TTC549 (cell line): ENCODE measurements around the gene SURF1.

Source experiments
- FAIRE-seq: peaks from 2 replicates; lab custom pipeline; 2012; peaks lifted over from hg19 to GRCh38; lab: Jason Lieb, UNC

Gene SURF1

DNA sequence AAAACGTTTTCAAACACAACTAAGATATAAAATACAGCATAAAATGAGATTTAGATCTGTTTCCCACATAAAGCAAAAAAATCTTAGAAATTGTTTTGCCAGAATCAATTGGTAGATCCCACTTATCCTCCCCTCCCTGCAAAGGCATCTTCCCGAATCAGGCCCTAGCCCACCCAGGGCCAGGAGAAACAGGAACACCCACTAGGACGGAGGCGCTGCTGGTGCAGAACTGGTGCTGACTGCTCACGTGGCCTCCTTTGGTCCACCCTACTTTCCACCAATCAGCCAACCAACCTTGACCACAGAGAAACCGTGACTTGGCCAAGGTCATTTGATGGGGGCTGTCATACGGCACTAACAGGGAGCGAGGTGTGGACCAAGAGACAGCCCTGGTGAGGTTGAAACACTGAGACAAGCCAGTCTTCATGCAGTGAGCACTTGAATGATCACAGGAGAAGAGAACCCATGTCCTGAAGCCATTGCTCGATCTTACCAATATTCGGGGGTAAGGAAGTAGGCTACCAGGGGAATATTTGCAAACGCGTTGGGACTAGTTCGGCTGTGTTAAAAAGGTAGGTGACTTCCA is 5.3 kb upstream of the SURF1 start:
- FAIRE-seq = no peak

DNA sequence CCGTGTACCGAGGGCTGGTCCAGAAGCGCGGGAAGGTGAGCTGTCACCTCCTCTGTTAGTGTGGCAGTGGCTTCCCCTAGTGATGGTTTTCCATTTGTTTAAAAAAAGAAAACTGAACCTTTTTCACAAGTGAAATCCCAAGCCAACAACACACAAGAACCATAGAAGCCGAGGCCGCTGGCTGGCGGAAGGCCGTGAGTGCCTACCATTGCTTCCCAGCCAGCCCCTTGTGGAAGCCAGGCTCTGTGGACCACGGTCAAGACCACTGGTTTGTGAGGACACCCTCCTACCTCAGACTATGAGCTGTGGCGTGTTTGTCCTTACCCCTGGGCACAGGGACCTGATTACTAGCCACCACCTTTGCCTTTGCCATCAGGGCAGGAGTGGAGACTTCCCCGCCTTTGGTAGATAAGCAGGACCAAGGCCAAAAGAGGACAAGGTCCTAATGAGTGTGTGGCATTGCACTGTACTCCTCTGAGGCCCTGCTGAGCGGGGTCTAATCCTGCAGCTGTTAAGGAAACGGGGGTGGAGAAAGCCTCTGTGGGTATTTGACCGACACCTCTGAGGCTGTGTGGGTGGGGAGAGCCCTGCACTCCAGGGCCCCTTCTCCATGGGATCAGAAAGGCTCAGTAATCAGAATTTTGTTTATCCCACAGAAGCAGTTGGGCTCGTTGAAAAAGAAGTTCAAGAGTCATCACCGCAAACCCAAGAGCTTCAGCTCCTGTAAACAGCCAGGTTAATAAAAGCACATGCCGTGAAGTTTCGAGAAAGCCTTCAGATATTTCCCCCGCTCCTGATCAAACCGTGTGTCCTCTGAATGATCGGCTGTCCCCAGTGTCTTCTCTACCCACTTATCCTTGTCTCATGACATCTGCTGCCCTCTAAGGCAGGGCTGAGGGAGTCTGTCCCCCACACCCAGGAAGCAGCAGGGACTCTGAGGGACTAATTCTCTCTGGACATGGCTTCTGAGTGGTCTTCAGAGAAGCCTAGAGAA is 4.4 kb upstream of the SURF1 start:
- no peak for FAIRE-seq

DNA sequence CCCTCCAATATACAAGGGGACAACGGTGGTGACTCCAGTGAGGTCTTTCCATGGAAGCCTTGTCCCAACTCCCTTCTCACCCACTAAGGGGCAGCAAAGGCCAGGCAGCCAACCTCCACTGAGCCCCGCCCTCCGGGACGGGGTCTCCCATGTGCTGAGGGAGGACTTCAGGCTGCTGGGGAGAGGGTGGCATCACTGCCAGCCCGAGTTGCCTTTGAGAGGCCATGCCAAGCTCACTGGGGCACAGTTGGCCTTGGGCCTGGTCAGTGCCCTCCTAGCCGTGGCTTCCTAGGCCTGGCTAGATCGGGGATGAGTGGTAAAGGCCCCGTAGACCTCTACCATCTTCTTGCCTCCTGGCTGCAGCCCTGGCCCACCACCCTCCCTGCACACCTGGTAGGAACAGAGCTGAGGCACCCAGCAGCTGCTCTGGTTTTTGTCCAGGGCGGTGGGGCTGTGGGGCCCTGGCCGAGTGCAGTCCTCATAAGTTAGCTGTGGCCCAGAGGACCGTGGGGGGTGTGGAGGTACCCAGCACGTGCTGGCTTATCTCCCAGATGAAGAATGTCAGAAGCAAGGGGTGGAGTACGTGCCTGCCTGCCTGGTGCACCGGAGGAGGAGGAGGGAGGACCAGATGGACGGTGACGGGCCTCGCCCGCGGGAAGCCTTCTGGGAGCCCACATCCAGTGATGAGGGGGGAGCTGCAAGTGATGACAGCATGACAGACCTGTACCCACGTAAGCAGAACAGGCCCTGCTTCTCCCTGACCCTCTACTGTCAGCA is 3.3 kb upstream of the SURF1 start:
- no peak for FAIRE-seq

DNA sequence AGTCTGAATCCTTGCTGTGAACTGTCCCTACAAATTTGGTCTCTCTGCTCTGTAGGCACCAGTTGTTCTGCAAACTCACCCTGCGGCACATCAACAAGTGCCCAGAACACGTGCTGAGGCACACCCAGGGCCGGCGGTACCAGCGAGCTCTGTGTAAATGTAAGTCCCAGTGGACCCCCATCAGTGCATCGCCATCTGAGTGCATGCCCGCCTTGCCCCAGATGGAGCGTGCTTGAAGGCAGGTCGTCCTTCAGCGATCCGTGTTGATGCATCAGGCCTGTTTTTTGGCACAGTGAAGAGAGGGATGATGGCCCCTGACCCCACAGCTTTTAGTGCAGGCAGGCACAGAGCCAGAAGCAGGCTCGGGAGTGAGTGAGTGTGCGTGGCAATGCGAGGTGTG is 1.4 kb upstream of the SURF1 start:
- FAIRE-seq = no peak

DNA sequence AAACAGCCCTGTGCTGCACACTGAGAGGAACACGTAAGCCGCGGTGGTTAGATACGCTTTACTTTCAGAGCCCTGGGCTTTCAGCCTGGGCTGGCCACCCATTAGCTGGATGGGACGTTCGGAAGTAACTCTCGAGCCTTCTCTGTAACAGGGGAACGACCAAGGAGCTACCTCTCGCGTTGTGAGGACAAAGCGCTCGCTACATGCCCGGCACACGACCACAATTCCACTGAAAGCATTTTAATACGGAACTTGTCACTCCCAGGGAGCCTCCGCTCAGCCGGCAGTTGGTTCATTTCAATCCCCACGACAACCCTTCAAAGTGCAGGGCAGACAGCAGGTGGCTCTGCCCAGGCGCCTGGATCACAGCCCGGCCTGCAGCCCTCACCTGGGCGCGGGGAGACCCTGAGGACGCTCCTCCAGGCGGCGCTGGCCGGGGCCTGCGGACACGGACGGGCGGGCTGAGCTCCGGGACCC is 368 bp downstream of the SURF1 start:
- FAIRE-seq = no peak

DNA sequence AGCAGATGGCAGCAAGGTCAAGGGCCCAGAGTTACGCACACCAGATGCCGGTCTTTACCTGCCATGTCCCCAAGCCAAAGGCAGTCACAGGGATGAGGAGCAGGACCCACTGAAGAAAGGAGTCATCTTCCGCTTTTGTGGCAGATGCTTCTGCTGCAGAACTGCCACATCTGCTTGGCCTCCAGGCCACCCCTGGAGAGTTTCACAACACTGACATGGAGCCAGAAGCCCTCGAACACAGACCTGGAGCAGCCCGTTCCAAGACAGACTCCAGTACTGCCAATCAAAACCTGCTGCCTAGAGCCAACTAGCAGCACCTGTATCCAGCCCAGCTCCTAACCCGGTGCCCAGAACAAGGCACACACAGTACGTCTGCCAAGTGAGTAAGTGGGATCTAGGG is 1.5 kb downstream of the SURF1 start:
- no peak for FAIRE-seq

DNA sequence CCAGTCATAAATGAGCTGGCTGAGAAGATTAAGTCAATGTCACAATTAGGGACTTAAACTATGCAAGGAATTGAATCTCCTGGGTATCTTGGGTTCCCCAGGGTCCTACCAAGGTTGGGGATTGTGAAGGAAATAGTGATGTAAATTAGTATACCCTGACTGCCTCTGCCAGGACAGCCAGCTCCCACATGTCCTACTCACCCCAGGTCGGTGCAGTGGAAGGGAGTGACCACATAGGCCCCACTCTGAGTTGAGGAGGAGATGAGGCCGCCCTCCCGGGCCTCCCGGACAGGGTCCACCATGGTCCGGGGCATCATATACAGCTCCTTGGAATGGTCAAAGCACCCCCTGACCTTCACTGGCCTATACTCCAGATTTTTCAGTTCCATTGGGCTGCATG is 2.7 kb downstream of the SURF1 start:
- FAIRE-seq = no peak

DNA sequence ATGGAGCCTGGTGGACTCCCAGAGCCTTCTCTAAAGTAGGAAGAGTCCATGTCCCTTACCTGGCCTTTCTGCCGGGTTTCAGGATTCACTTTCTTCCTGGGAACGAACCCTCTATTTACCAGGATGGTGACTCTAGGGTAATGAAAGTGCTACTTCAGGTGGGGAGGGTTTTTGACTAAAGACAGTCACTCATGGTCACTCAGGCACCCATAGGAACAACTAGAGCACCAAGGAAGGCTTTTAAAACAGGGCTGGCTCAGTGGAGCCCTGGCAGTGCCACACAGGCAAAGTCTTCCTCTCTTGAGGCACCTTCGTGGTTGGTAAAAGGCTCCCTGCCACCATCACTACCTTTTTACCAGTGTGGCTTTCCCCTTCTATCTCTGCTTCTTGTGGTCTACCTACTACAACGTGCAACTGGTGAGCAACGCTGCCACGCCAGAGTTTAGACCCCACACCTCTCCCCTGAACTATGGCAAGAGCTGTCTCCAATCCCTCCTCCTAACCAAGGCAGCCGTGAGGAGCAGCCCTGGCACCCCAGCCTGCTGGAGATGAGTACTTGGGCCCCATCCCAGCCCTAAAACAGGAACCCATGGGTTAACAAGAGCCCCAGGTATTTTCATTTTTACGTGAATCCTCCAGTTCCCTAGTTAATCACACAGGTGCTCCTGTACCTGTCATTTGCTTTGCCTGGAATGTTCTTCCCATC is 3.5 kb downstream of the SURF1 start:
- no peak for FAIRE-seq

DNA sequence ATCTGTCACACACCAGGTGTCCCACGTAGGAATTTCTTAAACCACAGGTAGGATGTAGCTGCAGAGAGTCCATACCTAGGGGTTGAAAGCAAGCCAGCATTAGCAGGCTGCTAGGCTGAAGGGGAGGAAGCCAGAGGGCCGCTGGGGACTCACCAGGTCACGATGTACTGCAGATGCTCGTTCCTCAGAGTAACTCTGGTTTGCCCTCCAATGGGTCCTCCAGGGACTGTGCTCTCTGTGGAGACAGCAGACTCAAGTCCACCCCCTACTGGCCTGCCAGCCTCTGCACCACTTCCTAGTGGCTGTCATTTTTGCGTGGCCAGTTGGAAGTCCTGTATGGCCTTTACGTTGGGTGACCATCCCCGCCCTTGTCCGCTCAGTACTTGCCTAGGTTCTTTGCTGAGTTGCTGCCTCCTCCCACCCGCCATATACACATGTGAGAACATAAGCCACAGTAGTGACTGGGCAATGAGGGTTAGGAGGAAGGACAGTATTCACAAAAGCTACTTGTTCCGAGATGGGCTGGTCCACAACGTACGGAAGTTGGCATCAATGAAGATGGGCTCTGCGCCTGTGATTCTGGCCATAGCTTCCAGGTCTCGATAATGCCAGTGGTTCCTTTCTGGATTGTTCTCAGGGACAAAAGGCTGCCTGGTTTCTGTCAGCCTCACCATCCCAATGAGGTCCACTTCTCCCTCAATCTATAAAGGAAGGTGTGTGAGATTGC is 4.2 kb downstream of the SURF1 start:
- peak; percentile 39 for FAIRE-seq

DNA sequence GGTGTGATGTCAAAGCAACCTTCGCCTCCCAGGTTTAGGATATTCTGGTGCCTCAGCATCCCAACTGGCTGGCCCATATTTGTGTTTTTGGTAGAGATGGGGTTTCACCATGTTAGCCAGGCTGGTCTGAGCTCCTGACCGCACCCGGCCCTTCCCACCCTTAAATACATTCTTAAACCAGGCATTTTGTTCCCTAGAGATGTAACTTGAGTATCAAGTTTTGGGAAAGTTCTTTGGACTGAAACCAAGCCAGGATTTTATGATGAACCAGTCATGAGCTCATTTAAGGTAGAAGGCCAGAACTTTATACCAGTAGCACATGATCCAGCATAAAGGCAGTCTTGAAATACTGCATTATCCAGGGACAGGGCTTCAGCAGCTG is 4.8 kb downstream of the SURF1 start:
- FAIRE-seq = no peak

DNA sequence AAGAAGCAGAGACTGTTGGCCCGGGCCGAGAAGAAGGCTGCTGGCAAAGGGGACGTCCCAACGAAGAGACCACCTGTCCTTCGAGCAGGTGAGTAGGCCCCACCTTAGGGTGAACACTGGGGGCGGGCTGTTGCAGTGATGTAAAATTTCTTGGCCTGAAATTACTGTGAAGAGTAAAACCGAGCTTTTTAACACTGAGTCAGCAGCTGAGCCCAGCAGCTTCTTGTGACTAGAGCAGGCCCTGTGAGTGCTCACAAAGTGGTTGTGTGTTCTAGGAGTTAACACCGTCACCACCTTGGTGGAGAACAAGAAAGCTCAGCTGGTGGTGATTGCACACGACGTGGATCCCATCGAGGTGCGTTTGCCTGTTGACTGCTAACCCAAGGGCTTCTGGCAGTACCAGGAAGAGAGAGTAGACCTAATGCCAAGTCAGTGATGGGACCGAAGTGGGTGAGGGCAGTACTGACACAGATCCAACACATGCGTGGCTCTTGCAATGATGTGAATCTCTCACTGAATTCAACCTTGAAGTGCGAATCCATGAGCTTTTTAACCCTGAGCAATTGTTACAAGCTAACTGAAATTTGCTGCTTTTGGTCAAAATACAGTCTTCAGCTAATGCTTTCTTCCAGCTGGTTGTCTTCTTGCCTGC is 6.2 kb downstream of the SURF1 start:
- no peak for FAIRE-seq

DNA sequence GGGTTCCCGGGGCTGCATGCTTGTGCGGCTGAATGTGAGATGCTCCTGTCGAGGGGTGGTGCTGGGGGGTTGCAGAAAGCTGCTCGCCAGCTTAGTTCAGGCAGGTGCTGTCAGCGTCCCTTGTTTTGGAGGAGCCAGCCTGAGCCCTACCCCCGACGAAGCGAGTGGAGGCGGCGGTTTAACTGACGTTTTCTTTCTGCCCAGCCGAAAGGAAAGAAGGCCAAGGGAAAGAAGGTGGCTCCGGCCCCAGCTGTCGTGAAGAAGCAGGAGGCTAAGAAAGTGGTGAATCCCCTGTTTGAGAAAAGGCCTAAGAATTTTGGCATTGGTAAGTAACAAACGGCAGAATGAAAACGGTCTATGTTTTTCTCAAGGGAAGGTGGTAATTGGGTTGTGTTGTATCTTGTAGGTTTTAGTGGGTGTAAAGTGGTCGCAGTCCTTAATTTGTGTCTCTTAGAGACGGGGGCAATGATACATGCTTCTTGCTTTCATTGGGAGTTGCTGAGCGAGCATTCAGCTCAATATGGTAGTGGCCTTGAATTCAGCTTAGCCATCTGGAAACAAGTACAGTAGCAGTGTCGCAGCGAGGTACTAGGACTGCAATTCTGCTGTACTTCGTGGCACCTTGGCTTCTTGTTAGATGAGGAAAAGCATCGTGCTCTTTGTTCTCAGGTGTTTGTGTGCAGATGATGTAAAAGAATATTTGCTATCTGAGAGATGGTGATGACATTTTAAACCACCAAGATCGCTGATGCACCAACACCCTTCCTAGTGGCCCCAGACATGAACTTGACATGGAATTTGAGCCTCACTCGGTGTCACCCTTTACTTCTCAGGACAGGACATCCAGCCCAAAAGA is 7.3 kb downstream of the SURF1 start:
- FAIRE-seq = no peak

DNA sequence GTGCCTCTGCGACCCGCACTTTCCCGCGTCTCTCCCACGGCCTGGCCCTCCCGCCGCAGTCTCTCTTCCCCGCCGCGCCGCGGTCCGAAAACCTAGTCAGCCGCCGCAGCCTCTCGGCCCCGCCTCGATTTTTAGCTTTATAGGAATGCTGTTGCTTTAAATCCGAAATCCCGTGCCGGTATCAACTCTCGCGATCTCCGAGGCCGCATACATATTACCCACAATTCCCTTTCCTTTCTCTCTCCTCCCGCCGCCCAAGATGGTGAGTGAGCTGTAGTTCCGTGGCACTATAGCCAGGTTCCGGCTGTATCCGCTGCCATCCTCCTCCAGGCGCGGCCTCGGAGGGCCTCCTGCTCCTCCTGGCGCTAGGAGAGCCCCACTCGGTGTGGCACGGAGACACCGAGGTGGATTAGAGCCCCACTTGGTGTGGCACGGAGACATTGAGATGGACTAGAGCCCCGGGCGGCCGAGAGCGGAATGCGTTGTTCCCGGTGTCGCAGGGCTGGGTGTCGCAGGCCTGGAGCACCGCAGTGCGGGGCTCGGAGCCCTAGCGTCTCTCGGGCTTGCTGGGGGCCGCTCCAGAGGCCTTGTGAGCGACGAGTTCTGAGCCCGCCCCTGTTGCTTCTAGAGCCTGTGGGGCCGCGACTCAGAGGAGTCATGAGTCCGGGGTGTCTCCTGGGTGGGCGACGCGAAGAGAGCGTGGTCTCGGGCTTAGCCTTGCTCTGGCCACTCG is 8.1 kb downstream of the SURF1 start, which contains the start of the genes MED22 and RPL7A:
Gene MED22 (minus strand): TSS at position 147 of the 733 bp plus-strand sequence. CDS start 1,469 bp downstream, outside the sequence.
Gene RPL7A (plus strand): TSS at position 234 of the 733 bp plus-strand sequence. CDS start 26 bp downstream, at position 260.
- no peak for FAIRE-seq

DNA sequence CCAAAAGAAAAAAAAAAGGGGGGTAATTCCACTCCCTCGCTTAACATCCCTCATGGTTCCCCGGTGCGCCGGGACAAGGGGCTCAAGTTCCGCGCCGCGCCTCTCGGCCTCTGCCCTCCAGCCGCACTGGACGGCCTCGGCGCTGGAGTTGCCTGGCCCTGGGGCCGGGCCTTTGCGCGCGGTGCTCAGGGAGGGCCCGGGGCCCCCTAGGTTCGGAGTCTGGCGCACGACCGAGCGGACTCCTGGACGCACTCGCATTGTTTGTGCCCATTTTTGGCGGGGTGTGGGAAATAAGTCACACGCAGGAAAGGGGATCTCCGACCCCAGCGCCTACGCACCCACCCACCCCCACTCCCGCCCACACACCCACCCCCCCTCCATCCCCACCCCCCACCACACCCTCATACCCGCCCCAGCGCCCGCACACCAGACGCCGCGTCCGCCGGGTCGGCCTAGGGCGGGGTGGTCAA is 8.7 kb downstream of the SURF1 start:
- no peak for FAIRE-seq

DNA sequence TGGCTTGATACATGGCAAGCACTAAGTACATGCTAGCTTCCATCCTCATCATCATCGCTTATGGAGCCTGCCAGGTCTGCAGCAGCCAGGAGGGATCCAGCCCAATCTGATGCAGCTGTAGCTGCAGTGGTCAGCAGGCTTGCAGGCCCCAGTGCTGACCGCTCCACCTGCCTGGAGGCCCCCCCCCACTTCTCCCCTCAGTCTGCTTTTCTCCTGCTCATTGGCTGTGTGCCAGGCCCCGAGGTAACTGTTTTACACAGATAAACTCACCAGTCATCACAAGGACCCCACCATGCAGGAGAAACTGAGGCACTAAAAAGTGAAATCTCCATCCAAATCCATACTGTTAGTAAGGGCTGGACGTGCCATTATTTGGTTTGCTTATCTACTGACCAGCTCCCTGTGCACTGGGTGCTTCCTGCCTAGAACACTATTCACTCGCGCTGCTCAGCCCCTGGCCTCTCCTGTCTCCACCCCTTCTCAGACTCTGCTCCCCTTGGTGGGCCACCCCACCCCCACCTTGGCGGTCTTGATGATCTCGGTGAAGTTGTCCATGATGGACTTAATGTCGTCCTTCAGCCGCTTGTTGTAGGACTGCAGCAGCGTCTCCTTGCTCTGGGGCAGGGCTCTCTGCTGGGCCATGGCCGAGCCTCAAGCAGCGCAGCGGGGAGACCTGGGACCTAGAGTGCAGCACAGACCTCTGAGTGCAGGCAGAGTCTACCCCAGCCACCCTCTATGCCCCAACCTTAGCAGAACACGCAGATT is 10.1 kb downstream of the SURF1 start:
- FAIRE-seq = no peak

DNA sequence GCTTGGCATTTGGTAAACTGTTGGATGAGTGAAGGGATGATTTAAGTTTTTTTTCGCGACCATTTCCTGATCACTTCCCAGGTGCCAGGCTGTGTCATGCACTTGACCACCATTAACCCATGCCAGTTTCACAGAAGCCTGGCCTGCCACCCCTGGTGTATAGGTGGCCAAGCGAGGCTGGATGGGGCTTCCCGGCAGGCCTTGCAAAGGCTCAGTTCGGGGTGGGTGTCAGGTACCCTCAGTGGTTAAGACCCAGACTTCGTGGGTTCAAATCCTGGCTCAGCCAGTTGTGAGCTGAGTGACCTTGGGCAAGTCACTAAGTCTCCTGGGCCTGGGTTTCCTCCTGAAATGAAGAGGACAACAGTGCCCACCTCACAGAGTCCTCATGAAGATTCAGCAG is 10.7 kb downstream of the SURF1 start:
- FAIRE-seq = no peak

DNA sequence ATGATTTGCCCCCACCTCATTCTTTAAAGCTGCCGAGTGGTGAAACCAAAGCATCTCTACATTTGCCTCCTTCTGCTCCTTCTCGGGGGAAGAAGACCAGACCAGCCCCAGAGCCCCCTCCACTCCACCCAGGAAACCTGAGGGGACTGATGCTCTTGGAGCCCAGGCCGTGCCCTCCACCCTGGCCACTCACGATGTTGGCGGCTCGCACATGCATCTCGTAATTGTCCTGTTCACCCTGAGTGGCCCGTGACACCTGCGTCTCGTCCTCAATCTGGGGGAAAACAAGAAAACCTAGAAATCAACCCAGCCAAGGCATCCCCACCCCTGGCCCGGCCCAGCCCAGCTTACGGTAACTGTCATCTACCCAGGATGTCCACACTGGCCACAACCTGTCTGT is 11.3 kb downstream of the SURF1 start:
- FAIRE-seq = no peak

DNA sequence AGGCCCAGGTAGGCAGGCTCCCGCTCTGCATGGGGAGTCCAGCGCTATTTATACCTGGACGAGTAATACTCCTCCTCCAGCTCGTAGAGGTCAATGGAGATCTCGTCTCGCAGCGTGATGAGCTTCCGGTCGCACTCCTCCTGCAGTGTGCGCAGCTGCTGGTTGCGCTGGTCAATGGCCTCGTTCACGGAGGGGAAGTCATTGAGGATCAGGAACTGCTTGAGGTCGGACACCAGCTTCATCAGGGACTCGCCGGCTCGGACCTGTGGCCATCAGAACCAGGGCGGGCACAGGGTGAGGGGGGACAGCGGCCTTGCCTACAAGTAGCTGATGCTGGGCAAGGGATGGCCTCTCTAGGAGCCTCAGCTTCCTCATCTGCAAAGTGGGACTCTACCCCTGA is 12.2 kb downstream of the SURF1 start:
- FAIRE-seq = no peak
